Uterus (tissue), 2 donors: ENCODE measurements around the gene MAGEB10.
"Not testable (repeated sequence)": the region's sequence is repeated elsewhere in the genome, so short reads cannot be mapped to it uniquely, and the experiment has no call there.

ENCODE experiments used
- POLR2A ChIP-seq, 2 donors: fragments of 450-650 bp; IDR thresholded peaks; one replicate each; pipeline ENCODE4 v1.6.1; 2016; ENCODE audit warnings: antibody characterized with exemption in 2 of 2, mild to moderate bottlenecking in 1 of 2, moderate library complexity in 1 of 2
- TF ChIP-seq, protein P1 (sequence below), 4 experiments: fragments of 200-600 bp in 2 of 4; fragments of 450-650 bp in 2 of 4; sonication (generic) in 2 of 4; IDR thresholded peaks; one replicate each; pipeline ENCODE4 v1.5.1; 2016 to 2019; ENCODE audit warnings: antibody characterized with exemption in 4 of 4, mild to moderate bottlenecking in 2 of 4, moderate library complexity in 1 of 4

DNA sequence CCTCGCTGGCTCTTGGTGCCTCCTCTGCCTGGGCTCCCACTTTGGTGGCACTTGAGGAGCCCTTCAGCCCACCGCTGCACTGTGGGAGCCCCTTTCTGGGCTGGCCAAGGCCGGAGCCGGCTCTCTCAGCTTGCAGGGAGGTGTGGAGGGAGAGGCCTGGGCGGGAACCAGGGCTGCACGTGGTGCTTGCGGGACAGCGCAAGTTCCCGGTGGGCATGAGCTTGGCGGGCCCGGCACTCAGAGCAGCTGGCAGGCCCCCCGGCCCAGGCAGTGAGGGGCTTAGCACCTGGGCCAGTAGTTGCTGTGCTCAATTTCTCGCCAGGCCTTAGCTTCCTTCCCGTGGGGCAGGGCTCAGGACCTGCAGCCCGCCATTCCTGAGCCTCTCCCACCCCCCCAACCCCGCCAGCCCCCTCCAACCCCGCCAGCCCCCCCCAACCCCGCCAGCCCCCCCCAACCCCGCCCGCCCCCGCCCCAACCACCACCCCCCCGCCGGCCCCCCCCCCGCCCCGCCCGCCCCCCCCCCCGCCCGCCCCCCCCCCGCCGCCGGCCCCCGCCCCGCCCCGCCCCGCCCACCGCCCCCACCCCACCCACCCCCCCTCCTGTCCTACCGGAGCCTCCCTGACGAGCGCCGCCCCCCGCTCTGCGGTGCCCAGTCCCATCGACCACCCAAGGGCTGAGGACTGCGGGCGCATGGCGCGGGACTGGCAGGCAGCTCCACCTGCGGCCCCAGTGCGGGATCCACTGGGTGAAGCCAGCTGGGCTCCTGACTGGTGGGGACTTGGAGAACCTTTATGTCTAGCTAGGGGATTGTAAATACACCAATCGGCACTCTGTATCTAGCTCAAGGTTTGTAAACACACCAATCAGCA lies 1.4 kb downstream of the MAGEB10 start:
- TF ChIP-seq, protein P1, sequence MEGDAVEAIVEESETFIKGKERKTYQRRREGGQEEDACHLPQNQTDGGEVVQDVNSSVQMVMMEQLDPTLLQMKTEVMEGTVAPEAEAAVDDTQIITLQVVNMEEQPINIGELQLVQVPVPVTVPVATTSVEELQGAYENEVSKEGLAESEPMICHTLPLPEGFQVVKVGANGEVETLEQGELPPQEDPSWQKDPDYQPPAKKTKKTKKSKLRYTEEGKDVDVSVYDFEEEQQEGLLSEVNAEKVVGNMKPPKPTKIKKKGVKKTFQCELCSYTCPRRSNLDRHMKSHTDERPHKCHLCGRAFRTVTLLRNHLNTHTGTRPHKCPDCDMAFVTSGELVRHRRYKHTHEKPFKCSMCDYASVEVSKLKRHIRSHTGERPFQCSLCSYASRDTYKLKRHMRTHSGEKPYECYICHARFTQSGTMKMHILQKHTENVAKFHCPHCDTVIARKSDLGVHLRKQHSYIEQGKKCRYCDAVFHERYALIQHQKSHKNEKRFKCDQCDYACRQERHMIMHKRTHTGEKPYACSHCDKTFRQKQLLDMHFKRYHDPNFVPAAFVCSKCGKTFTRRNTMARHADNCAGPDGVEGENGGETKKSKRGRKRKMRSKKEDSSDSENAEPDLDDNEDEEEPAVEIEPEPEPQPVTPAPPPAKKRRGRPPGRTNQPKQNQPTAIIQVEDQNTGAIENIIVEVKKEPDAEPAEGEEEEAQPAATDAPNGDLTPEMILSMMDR (IDR thresholded peaks at IDR 0.05) = not testable (repeated sequence)
- TF ChIP-seq POLR2A (IDR thresholded peaks at IDR 0.05) = not testable (repeated sequence)
